ENCODE results near the gene TNFRSF21. TPM values are rescaled to one million over a fixed set of nuclear protein-coding genes. Genes with fewer than 3 reads are reported as not detected.

Gene TNFRSF21, protein sequence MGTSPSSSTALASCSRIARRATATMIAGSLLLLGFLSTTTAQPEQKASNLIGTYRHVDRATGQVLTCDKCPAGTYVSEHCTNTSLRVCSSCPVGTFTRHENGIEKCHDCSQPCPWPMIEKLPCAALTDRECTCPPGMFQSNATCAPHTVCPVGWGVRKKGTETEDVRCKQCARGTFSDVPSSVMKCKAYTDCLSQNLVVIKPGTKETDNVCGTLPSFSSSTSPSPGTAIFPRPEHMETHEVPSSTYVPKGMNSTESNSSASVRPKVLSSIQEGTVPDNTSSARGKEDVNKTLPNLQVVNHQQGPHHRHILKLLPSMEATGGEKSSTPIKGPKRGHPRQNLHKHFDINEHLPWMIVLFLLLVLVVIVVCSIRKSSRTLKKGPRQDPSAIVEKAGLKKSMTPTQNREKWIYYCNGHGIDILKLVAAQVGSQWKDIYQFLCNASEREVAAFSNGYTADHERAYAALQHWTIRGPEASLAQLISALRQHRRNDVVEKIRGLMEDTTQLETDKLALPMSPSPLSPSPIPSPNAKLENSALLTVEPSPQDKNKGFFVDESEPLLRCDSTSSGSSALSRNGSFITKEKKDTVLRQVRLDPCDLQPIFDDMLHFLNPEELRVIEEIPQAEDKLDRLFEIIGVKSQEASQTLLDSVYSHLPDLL
- total RNA-seq, result 10.5 and 28.3 TPM in 2 replicates

DNA sequence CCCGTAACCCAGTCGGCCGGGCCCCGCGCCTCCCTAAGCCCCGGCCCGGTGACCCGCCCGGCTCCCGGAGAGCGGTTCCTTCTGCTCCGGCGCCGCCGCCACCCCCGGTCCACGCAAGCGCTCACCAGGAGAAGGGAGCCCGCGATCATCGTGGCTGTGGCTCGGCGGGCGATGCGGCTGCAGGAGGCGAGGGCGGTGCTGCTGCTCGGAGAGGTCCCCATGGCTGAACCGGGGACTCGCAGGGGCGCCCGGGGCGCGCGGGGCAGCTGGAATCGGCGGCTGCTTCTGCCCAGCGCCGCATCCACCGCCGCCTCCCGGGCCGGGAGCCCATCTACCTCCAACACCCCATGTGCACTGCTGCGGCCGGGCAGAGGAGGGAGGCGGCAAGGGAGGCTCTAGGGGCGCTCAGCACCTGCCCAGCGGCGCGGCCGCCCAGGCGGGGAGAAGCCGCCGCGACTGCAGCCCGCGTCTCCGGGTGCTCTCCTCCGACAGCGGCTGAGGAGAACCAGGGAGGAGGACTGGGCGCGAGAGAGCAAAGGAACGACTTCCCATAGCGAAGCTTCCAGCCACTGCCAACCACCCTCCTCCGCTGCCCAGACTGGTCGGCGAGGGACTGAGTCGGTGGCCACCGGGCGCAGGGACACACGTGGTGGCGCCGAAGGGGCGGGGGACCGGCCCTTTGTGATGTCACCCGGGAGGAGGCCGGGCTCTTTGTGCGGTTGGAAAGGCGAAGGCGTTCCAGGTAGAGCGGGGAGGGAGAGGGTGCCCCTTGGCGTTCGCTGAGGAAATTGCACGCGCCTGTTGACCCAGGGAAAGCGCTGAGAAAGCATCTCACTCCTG, at the start of gene TNFRSF21:
Gene TNFRSF21 (minus strand): TSS at position 615 of the 840 bp plus-strand sequence. CDS start 394 bp downstream, at position 221.

Other genes with a start within 250 kb of the TNFRSF21 start
- 12.6 and 16.6 TPM in 2 replicates for gene CD2AP, start 167.9 kb upstream of the TNFRSF21 start, total RNA-seq